AG09309 (cell line): ENCODE measurements around the gene MRPL10.

ENCODE experiments used
- DNase-seq: peaks from one replicate; pipeline ENCODE4 v3.0.0-alpha.2; 2010; ENCODE audit warnings: low read depth
- H3K4me3 ChIP-seq: 2 replicates; pipeline ENCODE4 v1.5.1; 2011; ENCODE audit warnings: mild to moderate bottlenecking, low read depth, low read length, moderate library complexity; ENCODE audit not compliant: control insufficient read depth
- TF ChIP-seq, protein P1 (sequence below): IDR thresholded peaks from 2 replicates; pipeline ENCODE4 v1.5.1; 2011; ENCODE audit warnings: mild to moderate bottlenecking, low read depth, low read length, inconsistent platforms; ENCODE audit not compliant: insufficient read depth, control insufficient read depth; ENCODE audit errors: missing control alignments

The MRPL10 gene

DNA sequence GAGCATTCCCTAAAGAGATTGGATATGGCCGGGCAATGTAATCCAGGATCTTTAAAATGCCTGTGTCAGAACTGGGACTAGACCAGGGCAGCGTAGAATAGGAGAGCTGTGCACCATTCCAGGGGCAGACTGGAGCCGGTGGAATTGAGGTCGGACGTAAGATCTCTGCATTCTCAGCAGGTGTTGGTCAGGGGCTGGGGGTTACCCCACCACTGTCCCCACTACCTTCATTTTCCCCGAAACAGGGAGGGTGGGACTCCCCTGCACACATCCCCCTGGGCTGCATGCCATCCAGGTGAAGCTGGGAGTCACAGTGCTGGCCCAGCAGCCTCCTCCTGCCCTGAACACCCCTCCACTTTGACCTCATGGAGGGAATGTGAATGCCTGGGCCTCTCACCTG is 27.6 kb downstream of the MRPL10 start:
- H3K4me3 ChIP-seq = no peak overlapping the region
- DNase-seq = no peak
- TF ChIP-seq, protein P1, sequence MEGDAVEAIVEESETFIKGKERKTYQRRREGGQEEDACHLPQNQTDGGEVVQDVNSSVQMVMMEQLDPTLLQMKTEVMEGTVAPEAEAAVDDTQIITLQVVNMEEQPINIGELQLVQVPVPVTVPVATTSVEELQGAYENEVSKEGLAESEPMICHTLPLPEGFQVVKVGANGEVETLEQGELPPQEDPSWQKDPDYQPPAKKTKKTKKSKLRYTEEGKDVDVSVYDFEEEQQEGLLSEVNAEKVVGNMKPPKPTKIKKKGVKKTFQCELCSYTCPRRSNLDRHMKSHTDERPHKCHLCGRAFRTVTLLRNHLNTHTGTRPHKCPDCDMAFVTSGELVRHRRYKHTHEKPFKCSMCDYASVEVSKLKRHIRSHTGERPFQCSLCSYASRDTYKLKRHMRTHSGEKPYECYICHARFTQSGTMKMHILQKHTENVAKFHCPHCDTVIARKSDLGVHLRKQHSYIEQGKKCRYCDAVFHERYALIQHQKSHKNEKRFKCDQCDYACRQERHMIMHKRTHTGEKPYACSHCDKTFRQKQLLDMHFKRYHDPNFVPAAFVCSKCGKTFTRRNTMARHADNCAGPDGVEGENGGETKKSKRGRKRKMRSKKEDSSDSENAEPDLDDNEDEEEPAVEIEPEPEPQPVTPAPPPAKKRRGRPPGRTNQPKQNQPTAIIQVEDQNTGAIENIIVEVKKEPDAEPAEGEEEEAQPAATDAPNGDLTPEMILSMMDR = no peak

DNA sequence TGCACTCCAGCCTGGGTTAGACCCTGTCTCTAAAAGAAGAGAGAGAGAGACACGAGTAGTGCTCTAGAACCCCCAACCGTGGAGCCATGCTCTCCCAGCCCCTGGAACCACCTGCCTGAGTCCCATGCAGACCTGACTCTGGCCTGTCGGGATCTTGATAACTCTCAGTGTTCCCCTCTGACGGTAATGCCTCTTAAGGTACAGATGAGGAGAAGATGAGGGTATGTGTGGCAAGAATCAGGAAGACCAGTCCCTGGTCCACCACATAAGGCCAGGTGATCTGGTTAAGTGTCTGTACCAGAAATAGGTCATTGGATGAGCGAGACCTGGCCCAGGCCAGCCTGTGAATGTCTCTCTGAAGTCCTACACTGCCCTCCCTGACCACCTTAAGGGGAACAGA is 28.1 kb downstream of the MRPL10 start:
- TF ChIP-seq, protein P1 = no peak
- H3K4me3 ChIP-seq = no peak overlapping the region
- no peak for DNase-seq

DNA sequence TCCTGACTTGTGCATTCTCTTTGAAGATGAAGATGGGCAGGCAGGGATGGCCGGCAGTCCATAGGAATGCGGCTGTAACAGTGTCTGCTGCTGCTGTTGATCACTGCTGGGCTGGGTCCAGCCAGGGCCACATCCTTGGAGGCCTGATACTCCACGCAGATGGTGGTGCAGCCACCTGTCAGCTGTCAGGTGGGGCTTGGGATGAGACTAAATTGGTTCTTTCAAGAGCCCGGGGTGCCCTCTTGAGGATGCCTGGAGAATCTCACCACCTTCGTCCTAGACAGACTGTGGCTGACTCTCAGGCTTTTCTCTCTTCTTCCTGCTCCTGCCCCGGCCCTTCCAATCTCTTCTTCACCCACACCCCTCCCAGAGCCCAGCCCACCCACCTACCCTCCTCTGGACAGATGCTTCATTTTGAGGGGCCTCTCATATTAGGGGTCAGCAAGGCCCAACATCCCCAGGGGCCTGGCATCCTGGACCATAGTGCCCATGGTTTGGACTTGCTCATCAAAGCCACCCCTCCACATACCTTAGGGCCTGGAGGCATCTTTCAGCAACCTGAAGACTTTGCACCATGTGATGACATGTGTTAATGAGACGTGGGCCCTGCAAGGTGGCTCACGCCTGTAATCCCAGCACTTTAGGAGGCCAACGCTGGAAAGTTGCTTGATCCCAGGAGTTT is 28.9 kb downstream of the MRPL10 start:
- no peak overlapping the region for H3K4me3 ChIP-seq
- DNase-seq = peak; percentile 2
- TF ChIP-seq, protein P1 = peak; percentile 66

DNA sequence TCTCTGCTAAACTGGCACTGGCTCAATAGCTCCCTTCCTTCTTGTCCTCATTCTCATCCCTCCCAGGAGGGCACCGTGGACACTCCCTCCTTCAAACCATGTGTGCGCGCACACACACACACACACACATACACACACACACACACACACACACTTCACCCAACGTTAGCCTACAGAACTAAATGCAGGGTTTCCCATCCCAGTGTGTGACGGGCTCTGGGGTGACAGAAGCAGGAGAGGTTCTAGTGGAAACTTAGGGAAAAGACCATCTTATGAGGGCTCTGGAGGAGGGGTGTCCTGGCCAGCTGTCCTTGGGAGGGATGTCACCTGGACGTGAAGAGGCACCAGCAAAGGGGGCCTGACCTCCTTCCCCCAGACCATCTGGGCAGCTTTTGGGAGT is 29.4 kb downstream of the MRPL10 start:
- TF ChIP-seq, protein P1 = no peak
- DNase-seq = no peak
- H3K4me3 ChIP-seq = no peak overlapping the region

DNA sequence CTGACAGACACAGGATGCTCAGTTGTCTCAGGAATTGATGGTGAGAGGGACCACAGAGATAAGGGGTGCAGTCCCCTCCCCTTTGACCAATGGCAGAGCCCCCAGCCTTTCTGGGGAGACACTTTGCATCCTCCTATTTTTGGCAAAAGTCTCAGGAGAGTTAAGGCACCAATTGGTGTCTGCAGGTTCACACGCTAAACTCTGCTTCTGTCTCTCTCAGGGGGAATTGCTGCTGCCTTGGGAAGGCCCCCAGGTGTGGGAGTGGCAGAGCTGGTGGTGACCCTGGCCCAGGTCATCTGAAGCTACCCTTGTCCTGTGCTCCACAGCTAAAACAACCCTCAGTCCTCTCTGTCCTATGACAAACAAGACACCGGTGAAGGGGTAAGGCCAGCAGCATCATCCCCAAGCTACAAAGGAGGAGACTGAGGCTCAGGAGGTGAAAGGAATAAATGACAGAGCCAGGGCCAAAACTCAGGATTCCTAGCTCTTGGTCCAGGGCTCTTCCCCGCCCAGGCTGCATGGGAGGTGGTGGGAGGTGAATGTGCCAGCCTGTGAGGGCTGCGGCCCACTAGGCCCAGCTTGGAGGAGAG is 30.1 kb downstream of the MRPL10 start:
- TF ChIP-seq, protein P1 = no peak
- no peak for DNase-seq
- no peak overlapping the region for H3K4me3 ChIP-seq

DNA sequence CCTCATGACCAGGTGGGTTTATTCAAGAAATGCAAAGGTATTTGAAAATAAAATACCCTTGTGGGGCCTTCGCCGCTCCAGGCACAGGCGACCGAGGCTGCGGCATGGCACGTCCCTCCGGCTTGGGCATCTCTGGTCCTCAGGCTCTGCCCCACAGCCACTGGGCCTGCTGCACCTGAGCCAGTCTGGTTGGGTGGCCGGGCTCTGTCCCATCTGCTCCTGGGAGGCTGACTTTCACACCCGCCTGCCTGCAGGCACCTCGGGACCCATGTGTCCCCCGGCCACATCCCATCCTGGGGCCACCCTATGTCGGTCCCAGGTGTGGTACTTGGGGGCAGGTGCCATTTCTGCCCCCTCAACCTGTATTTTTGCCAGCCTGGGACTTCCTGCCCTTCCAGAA is 30.7 kb downstream of the MRPL10 start:
- TF ChIP-seq, protein P1 = no peak
- no peak for DNase-seq
- no peak overlapping the region for H3K4me3 ChIP-seq
